Esophagus muscularis mucosa (tissue), 3 donors: ENCODE data around the gene RPS6KA5.
"Not testable (repeated sequence)": the region's sequence is repeated elsewhere in the genome, so short reads cannot be mapped to it uniquely, and the experiment has no call there.

ENCODE experiments used
- EP300 ChIP-seq: sonication (generic); formaldehyde crosslinking; IDR thresholded peaks from one replicate; pipeline ENCODE4 v1.6.1; 2017; ENCODE audit warnings: antibody characterized with exemption
- POLR2AphosphoS5 ChIP-seq, 2 donors: sonication (generic); formaldehyde crosslinking; IDR thresholded peaks; one replicate each; pipeline ENCODE4 v1.6.1; 2017; ENCODE audit warnings: antibody characterized with exemption in 2 of 2

GRCh38 chr14:91097657-91098056 lies 37.2 kb upstream of the RPS6KA5 start:
- TF ChIP-seq EP300; POLR2AphosphoS5 (IDR thresholded peaks at IDR 0.05): not testable (repeated sequence)
